GM18861 (cell line): Measurements from ENCODE around the gene GPR146.

Experiments
- ATAC-seq: cut with Tn5 transposase; IDR thresholded peaks from one replicate; pipeline ENCODE4 v1.9.1; 2021; ENCODE audit not compliant: unreplicated experiment

The GPR146 gene

DNA sequence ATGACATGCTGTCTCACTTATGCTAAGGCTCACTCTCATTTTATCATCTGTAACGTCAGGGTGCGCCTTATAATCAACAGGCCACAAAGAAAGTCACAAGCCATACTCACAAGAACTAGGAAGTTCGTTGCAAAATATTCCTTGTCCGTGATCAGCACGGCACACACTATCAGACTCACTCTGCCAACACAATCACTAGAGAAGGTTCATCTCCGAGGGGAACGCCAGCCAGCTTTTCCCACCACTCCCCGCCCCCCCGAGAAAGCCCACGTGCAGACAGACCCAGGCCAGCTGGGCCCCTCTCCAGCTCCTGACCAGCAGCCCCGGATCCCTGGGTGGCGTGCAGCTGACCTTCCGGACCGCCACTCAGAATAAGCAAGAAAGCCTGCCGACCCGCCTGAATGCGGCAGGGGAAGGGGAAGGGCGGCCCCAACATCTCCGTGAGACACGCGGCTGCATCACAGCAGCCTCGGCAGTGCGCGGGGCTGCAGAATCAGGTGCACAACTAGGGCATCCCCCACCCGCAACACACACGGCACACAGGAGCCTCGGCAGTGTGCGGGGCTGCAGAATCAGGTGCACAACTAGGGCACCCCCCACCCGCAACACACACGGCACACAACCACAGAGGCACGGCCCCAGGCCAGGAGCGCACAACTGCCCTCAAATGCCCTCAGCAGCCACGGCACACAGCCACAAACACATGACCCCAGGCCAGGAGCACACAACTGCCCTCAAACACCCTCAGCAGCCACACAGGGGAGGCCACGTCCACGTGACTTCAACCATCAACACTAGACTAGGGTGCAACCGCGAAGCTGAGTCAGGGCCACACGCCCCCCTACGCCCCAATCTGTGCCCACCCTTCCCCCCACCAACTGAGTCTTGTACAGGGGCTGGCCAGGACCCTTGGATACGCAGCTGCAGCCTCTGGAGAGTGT, 2.5 kb upstream of the GPR146 start:
- ATAC-seq: no peak

DNA sequence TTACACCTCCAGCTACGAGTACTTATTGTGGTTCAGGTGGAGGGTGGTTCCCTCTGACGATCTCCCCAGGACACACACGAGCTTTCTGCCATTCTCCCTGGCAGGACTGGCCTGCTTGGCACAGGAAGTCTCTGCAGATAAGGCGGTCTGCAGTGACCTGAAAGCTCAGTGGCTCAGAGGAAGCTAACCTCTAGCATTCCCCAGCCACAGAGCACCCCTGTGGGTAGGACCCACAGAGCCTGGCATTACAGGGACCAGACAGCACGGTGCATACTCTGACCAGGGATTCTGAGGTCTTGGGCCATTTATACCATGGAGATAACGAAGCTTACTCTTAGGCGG, 1.9 kb upstream of the GPR146 start:
- ATAC-seq: no peak

- no peak for ATAC-seq
Measured at GRCh38 chr7:1043552-1044188, 676 bp upstream of the GPR146 start.

- no peak for ATAC-seq
Measured at GRCh38 chr7:1045069-1046063, 1.0 kb downstream of the GPR146 start.

- no peak for ATAC-seq
Measured at GRCh38 chr7:1046722-1047679, 2.7 kb downstream of the GPR146 start.

DNA sequence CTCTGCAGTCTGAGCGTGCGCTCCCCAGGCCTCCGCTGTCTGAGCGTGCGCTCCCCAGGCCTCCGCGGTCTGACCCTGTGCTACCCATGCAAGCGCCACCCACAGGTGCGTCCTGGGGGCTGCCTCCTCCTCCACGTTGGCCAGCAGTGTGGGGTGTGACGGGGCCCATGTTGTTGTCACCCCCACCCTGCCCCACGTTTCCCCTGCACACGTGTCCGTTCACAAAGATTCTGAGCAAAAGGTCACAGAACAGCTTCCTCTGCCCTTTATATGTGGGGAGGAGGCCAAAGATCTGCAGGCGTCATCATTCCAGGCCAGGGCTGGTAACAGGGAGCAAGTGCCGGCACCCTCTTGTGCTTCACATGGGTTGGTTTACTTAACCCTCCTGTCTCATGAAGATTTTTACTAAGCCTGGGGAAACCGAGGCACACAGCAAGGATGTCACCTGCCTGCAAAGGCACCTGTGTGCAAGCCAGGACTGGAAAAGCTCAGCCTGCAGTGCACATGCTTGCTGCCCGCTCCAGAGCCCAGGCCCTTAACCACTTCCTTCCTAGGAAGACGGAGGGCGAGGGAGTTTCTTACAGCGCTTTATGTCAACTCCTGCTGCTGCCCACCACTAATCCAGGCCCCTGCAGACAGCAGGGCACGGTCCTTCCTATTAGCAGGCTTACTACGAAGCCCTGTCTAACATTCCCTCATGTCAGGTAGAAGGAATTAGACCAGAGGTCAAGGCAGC, 4.8 kb downstream of the GPR146 start:
- no peak for ATAC-seq

DNA sequence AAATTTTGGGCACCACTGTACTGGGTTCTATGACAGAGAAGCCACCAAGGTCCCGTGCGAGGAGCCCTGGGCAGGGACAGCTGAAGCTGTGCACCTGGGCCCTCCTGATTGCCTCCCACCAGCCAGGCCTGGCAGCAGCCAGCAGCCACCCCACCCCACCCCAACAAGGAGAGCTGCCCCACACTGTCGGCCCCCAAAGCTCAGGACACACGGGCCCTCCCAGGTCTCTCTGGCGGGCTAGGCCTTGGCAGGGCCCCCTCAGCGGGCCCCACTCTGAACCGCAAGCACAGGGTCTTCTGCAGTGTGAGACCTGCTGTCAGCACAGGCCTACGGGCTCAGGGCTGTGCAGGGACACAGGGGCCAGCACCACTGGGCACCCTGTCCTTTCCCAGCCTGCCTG, 5.5 kb downstream of the GPR146 start:
- ATAC-seq: no peak

DNA sequence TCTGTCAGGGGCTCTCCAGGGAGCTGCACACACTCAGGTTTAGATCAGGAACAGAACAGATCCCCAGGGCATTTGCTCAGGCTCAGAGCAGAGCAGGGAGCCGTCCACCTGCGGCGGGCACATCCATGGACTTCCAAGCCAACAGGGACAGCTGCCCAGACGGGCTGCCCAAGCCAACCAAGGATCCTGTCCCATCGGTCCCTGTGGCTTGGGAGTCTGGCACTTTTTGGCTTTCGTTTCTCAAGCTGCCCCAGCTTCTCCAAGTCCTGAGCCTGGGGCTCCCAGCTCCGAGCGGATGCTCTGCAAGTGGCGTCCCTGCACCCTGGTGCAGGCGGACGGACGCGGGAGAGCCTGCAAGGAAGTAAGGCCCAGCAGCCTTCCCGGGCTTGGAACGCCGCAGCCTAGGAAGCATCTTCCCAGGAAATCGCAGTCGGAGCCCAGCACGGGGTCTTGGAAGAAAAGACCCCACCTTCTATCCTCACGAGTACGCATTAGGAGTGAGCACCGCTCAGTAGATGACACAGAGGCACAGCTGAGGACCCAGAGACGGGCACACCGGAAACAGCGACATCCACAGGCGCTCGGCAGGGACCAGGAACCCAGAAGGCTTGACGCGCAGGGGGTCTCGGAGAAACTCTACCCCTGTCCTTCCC, 6.0 kb downstream of the GPR146 start:
- ATAC-seq: no peak

- no peak for ATAC-seq
Measured at GRCh38 chr7:1050956-1051690, 6.8 kb downstream of the GPR146 start.

- ATAC-seq: no peak
Measured at GRCh38 chr7:1052031-1052818, 7.9 kb downstream of the GPR146 start.

GRCh38 chr7:1053002-1053411, 8.7 kb downstream of the GPR146 start:
- no peak for ATAC-seq

- no peak for ATAC-seq
Measured at GRCh38 chr7:1053816-1054370, 9.5 kb downstream of the GPR146 start.

DNA sequence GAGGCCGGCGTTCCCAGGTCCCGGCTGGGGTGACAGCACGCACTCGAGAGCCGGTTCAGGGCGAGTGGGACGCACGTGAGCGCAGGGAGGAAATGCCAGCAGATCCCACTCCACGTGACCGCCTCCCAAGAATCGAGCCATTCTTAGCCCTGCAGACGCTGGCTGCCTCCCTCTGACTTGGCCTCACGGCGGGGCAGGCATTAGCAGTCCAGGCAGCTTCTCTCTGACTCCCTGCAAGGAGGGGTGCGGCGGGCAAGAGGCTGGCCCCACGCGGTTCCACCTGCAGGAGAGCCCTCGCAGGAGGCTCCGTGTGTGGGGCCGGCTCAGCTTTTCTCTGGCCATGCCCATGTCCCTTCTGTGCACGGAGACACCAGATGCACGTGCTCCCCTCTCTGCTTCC, 10.1 kb downstream of the GPR146 start:
- no peak for ATAC-seq

DNA sequence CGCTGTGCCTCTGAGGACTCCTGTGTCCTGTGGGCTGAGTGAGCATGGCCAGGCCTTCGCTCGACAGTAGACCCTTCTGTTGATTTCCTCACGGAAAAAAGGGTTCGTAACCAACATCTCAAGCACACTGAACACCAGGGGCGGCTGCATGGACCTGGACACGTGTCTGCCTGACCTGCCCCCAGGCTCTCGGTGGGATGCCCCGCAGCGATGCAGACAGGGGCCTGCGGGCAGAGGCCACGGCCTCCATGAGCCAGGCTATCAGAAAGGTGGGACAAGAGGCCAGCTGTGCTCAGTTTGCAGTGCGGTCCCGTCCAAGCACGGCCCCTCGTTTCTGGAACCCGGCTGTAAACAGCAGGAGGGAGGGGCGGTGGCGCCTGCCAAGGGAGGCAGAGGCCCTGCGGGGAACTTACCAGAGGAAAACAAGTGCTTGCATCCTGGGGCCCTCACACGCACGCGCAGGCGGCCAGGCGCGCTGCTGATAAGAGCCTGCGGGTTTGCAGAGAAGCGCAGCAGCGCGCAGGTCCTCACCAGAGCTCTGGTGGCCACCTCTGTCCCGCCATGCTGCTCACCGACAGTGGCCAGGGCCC, 10.6 kb downstream of the GPR146 start:
- ATAC-seq: no peak

DNA sequence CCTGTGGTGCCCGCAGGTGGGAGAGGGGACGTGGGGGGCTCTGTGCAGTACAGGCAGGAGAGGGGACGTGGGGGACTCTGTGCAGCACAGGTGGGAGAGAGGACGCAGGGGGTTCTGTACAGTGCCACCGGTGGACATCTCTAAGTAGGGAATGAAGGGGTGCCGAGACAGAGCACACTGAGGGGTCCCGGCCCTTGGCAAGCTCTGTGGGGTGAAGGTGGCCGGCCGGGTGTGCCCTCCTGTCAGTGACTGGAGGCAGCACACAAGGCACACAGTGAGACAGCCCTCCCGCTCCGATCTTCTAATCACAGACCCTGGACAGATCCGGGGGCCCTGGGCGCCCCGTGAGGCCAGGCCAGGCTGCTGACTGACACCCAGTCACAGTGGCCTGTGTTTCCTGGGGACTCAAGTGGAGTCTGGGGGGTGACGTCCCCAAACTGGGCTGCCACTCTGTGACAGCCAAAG, 11.2 kb downstream of the GPR146 start:
- ATAC-seq: no peak

DNA sequence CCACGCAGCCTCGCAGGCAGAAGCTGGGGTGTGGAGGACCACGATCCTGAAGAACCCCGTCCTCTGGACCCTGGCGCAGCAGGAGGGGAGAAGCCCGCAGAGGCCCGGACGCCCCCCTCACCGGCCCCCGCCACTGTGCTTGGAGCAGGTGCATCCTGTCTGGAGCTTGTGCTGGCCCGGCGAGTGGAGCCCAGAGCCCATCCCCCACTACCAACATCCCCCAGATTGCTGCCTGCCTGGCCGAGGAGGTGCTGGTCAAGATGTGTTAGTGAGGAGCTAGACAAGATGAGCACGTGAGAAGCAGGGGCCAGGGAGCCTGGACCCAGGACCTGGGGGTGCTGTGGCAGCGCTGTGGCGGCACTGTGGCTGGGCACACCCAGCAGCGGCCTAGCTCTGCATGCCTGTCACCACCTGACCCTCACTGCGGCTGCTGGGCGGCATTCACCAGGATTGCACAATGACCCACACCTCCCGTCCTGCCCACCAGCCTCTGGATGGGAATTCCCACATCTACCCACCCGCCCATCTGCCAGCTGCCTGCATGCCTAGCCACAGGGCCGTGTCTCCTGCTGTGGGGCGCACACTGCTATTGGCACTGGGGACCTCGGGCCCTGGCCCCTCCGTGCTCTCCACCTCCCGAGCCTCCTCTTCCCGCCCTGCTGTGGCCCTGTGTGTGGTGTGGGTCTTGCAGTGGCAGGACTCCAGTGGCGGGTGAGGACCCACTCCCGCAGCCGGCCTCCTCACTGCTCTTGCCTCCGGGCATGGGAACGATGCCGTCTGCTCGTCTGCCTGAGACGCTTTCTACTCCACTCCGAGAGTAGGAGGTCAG, 11.8 kb downstream of the GPR146 start:
- no peak for ATAC-seq
